ENCODE data around the gene KRTAP2-1. TPM values are rescaled to one million over a fixed set of nuclear protein-coding genes. Genes with fewer than 3 reads are reported as not detected.
"Not testable (repeated sequence)": the region's sequence is repeated elsewhere in the genome, so short reads cannot be mapped to it uniquely, and the experiment has no call there.

KRTAP2-1 gene
- total RNA-seq, 2 donors from 2014 or later, result not detected

- Histone ChIP-seq H3K27ac (no peak overlapping the region), H3K4me3 (no peak overlapping the region), H3K27me3 (no peaks in the 10 kb centered on the region), H3K9me3 (no peaks in the 10 kb centered on the region), H3K36me3 (no peaks in the 10 kb centered on the region), H3K4me1 (no peaks in the 10 kb centered on the region)
- no peak for DNase-seq (ENCODE audit: low spot score)
- no peak for TF ChIP-seq CTCF (IDR thresholded peaks at IDR 0.05)
Measured at GRCh38 chr17:41042953-41043352, 4.2 kb downstream of the KRTAP2-1 start.

- H3K4me3 ChIP-seq; H3K4me1 ChIP-seq; H3K36me3 ChIP-seq; DNase-seq (ENCODE audit: low spot score); H3K27ac ChIP-seq; H3K27me3 ChIP-seq; H3K9me3 ChIP-seq: not testable (repeated sequence)
Measured at GRCh38 chr17:41040783-41041571, 6.1 kb downstream of the KRTAP2-1 start, which contains the start of gene KRTAP1-1. KRTAP1-1 (minus strand) TSS chr17:41041450; CDS start chr17:41041397, 53 bp downstream.

GRCh38 chr17:41037853-41038350 is 9.2 kb downstream of the KRTAP2-1 start:
- no peak for DNase-seq (ENCODE audit: low spot score)
- Histone ChIP-seq H3K36me3 (no peaks in the 10 kb centered on the region), H3K4me3 (no peak overlapping the region), H3K27me3 (no peaks in the 10 kb centered on the region), H3K9me3 (no peaks in the 10 kb centered on the region), H3K4me1 (no peaks in the 10 kb centered on the region), H3K27ac (no peak overlapping the region)
- no peak for TF ChIP-seq CTCF (IDR thresholded peaks at IDR 0.05)

- not testable (repeated sequence) for H3K4me1 ChIP-seq; H3K36me3 ChIP-seq; H3K4me3 ChIP-seq; H3K9me3 ChIP-seq; H3K27ac ChIP-seq; DNase-seq (ENCODE audit: low spot score); H3K27me3 ChIP-seq
Measured at GRCh38 chr17:41034346-41034935, 12.7 kb downstream of the KRTAP2-1 start, which contains the start of gene KRTAP1-3. KRTAP1-3 (minus strand) TSS chr17:41034874; CDS start chr17:41034821, 53 bp downstream.

- no peaks in the 10 kb centered on the region for H3K27me3 ChIP-seq
- no peak within 1 kb of the TSS for H3K4me3 ChIP-seq
- no peak for TF ChIP-seq CTCF (IDR thresholded peaks at IDR 0.05)
- no peak within 1 kb of the TSS for H3K27ac ChIP-seq
- H3K4me1 ChIP-seq, result no peaks in the 10 kb centered on the region
- H3K36me3 ChIP-seq, result no peaks in the 10 kb centered on the region
- no peaks in the 10 kb centered on the region for H3K9me3 ChIP-seq
- DNase-seq (ENCODE audit: low spot score), result no peak
Measured at GRCh38 chr17:41029633-41030245, 17.4 kb downstream of the KRTAP2-1 start, which contains the start of gene KRTAP1-4. KRTAP1-4 (minus strand) TSS chr17:41030195; CDS start chr17:41030078, 117 bp downstream.

GRCh38 chr17:41026715-41027471 is 20.2 kb downstream of the KRTAP2-1 start, which contains the start of gene KRTAP1-5:
KRTAP1-5 (minus strand) TSS chr17:41027208; CDS start chr17:41027155, 53 bp downstream.
- Histone ChIP-seq H3K27ac (no peak within 1 kb of the TSS), H3K4me3 (no peak within 1 kb of the TSS), H3K9me3 (no peaks in the 10 kb centered on the region), H3K36me3 (no peaks in the 10 kb centered on the region), H3K4me1 (no peaks in the 10 kb centered on the region), H3K27me3 (no peaks in the 10 kb centered on the region)
- no peak for TF ChIP-seq CTCF (IDR thresholded peaks at IDR 0.05)
- DNase-seq (ENCODE audit: low spot score), result no peak

Measured in right atrium auricular region (tissue), 2 donors.